K562 treated with DMSO at 1 percent for 12 hours (cell line): Measurements from ENCODE around the gene NFATC2. TPM values are rescaled to one million over a fixed set of nuclear protein-coding genes. Genes with fewer than 3 reads are reported as not detected.

ENCODE experiments used
- total RNA-seq: library from RNA; unstranded; fragments of 300-600 nt; gene quantifications from 2 replicates; pipeline ENCODE4 v1.2.3, GENCODE V29; 2022; ENCODE audit not compliant: insufficient read depth

The NFATC2 gene
- total RNA-seq = 2.1 and 9.9 TPM in 2 replicates

DNA sequence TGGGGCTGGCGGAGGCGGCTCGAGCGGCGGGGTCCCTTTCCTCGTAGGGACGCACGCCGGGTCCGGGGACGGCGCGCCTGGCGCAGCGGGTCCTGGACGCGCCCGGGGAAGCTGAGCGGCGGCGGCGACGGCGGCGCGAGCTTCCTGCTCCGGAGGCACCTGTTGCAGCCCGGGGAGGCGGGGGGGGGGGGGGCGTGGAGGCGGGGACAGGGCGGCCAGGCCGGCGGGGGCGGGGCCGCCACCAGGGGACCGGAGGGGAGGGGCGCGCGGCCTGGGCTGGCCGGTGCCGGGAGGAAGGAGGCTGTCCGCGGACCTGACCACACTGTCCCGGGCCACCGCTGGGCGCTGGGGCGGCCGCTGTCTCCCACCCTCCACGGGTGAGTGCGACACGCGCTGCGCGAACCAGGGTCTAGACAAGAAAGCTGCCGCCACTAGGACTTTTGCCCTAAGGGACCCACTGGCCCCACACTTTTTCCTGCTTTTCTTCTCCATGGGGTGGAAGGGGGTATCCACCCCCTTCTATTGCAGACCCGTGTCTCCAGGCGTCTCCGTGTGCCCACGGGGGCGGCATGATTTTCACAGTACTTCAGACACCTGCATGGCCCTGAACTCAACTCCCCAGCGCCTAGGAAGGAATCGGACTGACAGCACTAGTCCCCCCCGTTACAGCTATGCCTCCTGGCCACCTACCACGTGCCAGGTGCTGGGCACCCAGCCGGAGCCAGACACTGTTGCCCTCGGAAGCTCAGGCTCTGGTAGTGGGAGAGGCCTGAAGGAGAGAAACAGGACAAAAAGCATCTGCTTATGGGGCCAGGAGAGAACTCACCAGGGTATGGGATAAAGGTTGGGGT lies at the start of gene NFATC2:
TSS of gene NFATC2 (minus strand) at position 149 of the 851 bp plus-strand sequence. CDS start 220 bp downstream, outside the sequence.

Other genes with a start within 250 kb of the NFATC2 start
- not detected in 2 replicates for gene ATP9A, start 225.7 kb upstream of the NFATC2 start, total RNA-seq